A204.1 (cell line): ENCODE results near the gene ZNF420.

Experiments
- FAIRE-seq: peaks from 2 replicates; lab custom pipeline; 2012; peaks lifted over from hg19 to GRCh38; lab: Jason Lieb, UNC

The ZNF420 gene

GRCh38 chr19:37148214-37148613 is 70.0 kb downstream of the ZNF420 start:
- FAIRE-seq, result no peak

GRCh38 chr19:37160153-37160552 is 81.9 kb downstream of the ZNF420 start:
- no peak for FAIRE-seq

DNA sequence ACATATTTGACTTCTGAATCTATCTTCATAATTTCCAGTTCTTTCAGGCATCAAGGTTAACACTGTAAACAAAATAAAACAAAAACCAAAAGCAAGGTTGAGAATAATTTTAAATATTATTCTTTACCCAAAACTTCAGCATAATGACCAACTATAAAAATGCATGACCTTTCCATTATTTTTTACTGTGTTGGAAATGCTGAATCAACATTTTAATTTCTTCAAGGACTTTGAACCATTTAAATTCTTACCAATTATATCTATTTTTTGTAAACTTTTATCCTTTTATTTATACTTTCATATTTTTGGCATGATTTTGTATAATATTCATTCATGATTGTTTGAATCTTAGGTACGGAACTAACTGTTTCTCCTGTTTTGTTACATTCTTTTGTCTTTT is 87.4 kb downstream of the ZNF420 start:
- FAIRE-seq, result peak; percentile 6

GRCh38 chr19:37172368-37173366 is 94.4 kb downstream of the ZNF420 start, which contains the start of gene ZNF585A:
Gene ZNF585A (minus strand): TSS chr19:37172695. CDS start chr19:37169910, 2,785 bp downstream.
- peak; percentile 100 for FAIRE-seq
